T-helper 2 cell treated with Interferon-gamma antibody and Interleukin-4, amounts not matched to agents 5 μg/mL and 100 μg/mL, for 36 hours (primary cell): ENCODE results near the gene IGFALS.

Experiments used
- DNase-seq: peaks from one replicate; pipeline ENCODE4 v3.0.0; 2021; ENCODE audit warnings: low spot score
- H3K27ac Mint-ChIP-seq: one replicate; pipeline ENCODE4 v1.8.0; 2021; ENCODE audit warnings: mild to moderate bottlenecking, mixed read lengths
- H3K27me3 Mint-ChIP-seq: one replicate; pipeline ENCODE4 v1.8.0; 2021; ENCODE audit warnings: low read depth, mixed read lengths
- H3K36me3 Mint-ChIP-seq: one replicate; pipeline ENCODE4 v1.8.0; 2021; ENCODE audit warnings: low read depth, mixed read lengths
- H3K4me1 Mint-ChIP-seq: one replicate; pipeline ENCODE4 v1.8.0; 2021; ENCODE audit warnings: low read depth, mixed read lengths
- H3K4me3 Mint-ChIP-seq: one replicate; pipeline ENCODE4 v1.8.0; 2022; ENCODE audit warnings: mild to moderate bottlenecking, moderate library complexity, mixed read lengths
- H3K9me3 Mint-ChIP-seq: one replicate; pipeline ENCODE4 v1.8.0; 2021; ENCODE audit warnings: mixed read lengths

IGFALS gene

DNA sequence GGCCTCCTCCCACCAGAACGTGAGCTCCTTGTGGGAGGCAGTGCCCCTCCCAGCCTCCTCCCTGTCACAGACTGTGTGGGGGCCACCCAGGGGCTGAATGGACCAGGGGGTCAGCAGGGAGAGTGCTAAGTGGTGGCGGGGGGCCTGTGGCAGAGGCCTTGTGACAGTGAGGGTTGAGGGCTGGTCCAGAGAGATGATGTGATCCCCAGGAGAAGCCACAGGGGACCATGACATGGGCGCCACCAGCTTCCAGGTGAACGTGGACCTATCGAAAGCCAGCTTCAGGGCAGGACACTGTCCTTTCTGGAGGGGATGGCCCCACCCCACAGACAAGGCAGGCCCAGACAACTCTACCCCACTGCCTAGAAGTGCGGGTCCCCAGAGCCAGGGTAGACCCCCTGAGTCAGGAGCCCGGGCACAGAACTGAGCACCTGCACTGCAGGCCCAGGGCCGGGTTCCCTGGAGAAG lies 14.2 kb downstream of the IGFALS start:
- H3K27me3 Mint-ChIP-seq: no peaks in the 10 kb centered on the region
- H3K27ac Mint-ChIP-seq: no peak overlapping the region
- H3K4me3 Mint-ChIP-seq: no peak overlapping the region
- no peak for DNase-seq
- H3K4me1 Mint-ChIP-seq: peaks cover 4% of the 10 kb centered on the region
- no peaks in the 10 kb centered on the region for H3K9me3 Mint-ChIP-seq
- peaks cover 5% of the 10 kb centered on the region for H3K36me3 Mint-ChIP-seq

DNA sequence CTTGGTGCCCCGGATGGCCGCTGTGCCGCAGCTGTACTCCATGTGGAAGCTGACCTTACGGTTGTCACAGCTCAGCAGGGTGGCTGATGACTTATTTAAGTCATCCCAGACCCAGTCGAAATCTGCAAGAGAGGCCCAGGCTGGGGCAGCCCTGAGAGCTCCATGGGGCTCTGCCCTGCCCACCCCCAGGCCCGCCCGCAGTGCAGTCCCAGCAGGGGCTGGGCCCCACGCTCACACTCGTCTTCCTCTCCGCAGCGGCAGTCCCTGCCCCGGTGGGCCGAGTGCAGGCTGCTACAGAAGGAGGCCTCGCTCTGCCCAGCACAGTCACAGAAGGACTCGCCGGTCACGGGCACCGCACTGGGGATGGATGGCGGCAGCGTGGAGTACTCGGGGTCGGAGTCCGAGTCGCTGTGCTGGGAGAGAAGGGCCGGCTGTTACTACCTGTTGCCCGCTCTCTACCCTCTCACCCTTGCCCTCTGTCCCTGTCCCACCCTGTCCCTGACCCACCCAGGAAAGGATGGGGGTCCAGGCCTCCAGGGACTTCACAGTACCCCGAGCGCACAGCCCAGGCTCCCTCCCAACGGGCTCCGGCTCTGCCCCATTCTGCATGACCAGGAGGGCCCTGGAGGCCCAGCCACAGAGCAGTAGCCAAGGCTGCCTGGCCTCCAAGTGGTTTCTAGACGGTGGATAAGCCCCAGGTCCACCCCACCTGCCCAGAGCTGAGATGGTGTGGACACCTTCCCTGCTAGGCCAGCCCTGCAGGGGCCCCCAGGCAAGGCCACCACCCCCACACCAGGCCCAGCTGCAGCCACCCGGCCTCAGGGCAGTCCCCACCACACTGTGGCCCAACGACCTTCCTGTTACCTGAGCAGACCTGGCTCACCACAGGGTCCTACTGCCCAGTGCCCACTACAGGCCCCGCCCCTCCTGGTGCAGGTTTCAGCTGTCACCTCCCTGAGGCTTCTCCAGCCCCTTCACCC lies 15.0 kb downstream of the IGFALS start:
- DNase-seq: no peak
- H3K9me3 Mint-ChIP-seq: no peaks in the 10 kb centered on the region
- no peak overlapping the region for H3K27ac Mint-ChIP-seq

GRCh38 chr16:1777375-1778199 lies 15.9 kb downstream of the IGFALS start:
- no peaks in the 10 kb centered on the region for H3K27me3 Mint-ChIP-seq
- H3K4me1 Mint-ChIP-seq: peaks cover 4% of the 10 kb centered on the region
- DNase-seq: no peak
- H3K9me3 Mint-ChIP-seq: no peaks in the 10 kb centered on the region
- H3K4me3 Mint-ChIP-seq: no peak overlapping the region
- H3K27ac Mint-ChIP-seq: no peak overlapping the region
- peaks cover 1% of the 10 kb centered on the region for H3K36me3 Mint-ChIP-seq

More for the DNA sequence above, 15.0 kb downstream of the IGFALS start:
- no peak overlapping the region for H3K4me3 Mint-ChIP-seq
- peaks cover 3% of the 10 kb centered on the region for H3K36me3 Mint-ChIP-seq
- peaks cover 4% of the 10 kb centered on the region for H3K4me1 Mint-ChIP-seq
- H3K27me3 Mint-ChIP-seq: no peaks in the 10 kb centered on the region

DNA sequence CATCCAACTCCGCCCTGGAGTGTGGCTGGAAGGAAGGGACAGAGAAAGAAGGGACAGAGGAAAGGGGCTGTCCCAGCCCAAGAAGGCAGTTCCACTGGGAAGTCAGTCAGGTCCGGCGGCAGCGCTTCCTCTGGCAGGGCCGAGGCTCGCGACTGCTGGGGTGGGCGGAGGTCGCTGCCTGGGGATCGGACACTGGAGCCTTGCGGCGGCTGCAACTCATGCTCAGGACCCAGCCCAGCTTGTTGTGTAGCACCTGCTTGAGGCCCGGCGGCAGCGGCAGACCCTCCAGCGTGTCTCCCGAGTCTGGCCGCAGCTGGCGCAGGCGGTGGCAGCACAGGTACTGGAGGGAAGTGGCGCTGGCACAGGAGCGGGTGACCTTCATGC lies 16.5 kb downstream of the IGFALS start:
- peaks cover 6% of the 10 kb centered on the region for H3K4me1 Mint-ChIP-seq
- H3K9me3 Mint-ChIP-seq: no peaks in the 10 kb centered on the region
- no peak overlapping the region for H3K27ac Mint-ChIP-seq
- no peaks in the 10 kb centered on the region for H3K27me3 Mint-ChIP-seq
- no peak for DNase-seq
- peaks cover 6% of the 10 kb centered on the region for H3K36me3 Mint-ChIP-seq
- H3K4me3 Mint-ChIP-seq: no peak overlapping the region

DNA sequence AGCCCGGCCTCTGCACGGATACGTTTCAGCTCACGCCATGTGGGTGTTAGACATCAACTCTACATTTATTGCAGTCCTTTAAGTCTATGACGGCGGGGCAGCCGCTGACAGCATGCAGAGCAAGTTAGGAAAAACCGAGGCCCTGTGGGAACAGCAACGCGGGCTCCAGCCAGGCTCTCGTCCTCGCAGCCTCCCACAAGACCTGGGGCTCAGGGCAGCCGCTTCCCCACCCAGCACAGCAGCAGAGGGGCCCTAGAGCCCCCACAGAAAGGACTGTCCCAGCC lies 16.9 kb downstream of the IGFALS start:
- Mint-ChIP-seq H3K4me3 (no peak overlapping the region), H3K36me3 (peaks cover 9% of the 10 kb centered on the region), H3K9me3 (no peaks in the 10 kb centered on the region), H3K4me1 (peaks cover 6% of the 10 kb centered on the region), H3K27me3 (no peaks in the 10 kb centered on the region), H3K27ac (no peak overlapping the region)
- no peak for DNase-seq

- Mint-ChIP-seq H3K27ac (no peak overlapping the region), H3K4me1 (peaks cover 2% of the 10 kb centered on the region), H3K4me3 (no peak overlapping the region), H3K9me3 (no peaks in the 10 kb centered on the region), H3K27me3 (no peaks in the 10 kb centered on the region), H3K36me3 (peaks cover 9% of the 10 kb centered on the region)
- DNase-seq: no peak
Observed at GRCh38 chr16:1775846-1776671, 17.4 kb downstream of the IGFALS start.

DNA sequence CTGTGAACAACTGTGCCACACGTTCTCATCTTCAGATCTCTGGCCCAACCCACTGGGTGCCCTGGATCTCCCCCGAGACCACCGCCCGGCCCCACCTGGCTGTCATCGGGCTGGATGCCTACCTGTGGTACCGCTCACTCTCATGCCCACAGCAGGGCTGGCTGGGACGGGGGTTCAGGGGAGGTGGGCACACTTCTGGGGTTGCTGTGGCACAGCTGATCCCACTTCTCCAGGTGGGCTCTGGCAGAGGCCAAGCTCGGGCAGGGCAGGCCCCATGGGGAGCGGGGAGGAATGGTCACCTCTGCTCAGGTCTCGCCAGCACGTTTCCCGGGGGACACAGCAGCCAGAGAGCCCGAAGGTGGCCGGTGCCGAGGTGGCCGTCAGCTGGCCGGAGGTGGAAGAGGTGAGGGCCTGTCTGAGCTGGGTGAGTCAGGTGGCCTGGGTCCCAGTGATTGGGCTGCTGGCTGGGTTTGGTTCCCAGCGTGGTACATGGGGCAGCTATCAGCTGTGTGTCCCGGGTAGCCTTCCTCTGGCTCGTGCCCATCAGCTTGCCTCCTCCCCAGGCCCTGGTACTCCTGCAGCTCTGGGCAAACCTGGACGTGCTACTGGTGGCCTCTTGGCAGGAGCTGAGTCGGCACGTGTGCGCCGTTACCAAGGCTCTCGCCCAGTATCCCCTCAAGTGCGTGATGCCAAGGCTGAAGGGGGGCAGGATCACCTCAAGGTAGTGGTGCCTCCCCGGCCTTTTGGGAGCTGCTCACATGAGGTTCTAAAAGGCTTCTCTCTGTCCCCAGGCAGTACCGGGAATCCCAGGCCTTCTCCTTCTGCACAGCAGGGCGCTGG lies 18.3 kb downstream of the IGFALS start:
- Mint-ChIP-seq H3K36me3 (peaks cover 10% of the 10 kb centered on the region), H3K4me1 (peaks cover 2% of the 10 kb centered on the region), H3K27ac (no peak overlapping the region), H3K9me3 (no peaks in the 10 kb centered on the region), H3K4me3 (peak overlapping the region; percentile 40), H3K27me3 (no peaks in the 10 kb centered on the region)
- DNase-seq: no peak

DNA sequence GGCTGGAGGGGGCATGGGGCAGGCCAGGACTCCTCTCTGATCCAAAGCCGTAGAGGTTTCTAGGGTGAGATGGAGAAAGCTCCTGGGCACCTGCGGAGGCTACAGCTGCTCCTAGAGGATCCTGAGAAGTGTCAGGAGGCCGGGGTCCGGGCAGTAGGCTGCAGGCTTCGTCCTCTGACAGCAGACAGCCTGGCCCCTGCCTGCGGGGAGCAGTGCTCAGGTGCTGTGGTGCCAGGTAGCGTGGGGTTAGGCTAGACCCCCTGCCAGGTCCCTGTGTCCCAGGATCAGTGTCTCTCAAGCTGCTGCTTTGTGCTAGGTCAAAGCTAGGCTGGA lies 19.1 kb downstream of the IGFALS start:
- Mint-ChIP-seq H3K27ac (no peak overlapping the region), H3K27me3 (no peaks in the 10 kb centered on the region), H3K4me1 (peaks cover 2% of the 10 kb centered on the region), H3K36me3 (peaks cover 12% of the 10 kb centered on the region), H3K9me3 (no peaks in the 10 kb centered on the region), H3K4me3 (no peak overlapping the region)
- no peak for DNase-seq

DNA sequence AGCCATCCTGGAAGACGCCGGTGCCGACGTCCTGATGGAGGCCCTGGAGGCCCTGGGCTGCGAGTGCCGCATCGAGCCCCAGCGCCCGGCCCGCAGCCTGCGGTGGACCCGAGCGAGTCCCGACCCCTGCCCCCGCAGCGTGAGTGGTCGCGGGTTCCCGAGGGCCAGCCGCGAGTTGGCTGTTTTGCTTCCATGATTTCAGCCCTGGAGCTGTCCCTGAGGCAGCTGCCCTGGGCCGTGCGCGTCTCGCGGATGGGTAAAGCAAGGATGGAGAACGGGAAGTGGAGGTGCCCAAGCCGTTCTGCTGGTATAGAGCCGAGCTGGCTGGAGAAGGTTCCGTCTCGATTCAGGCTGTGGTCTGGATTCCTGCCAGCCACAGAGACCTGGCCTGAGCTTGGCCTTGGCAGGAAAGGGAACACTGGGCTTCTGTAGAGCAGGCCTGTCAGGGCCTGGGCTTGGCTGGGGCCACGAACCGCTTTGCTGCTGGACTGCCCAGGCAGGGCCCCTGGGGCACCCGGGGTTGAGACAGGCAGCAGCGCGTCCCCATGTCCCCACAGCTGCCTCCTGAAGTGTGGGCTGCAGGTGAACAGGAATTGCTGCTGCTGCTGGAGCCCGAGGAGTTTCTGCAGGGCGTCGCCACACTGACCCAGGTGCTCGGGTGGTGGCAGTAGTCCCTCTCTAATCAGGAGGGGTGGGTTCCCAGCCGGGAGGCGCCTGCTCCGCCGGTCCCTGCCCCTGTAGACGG lies 19.6 kb downstream of the IGFALS start:
- Mint-ChIP-seq H3K4me1 (peaks cover 2% of the 10 kb centered on the region), H3K36me3 (peaks cover 12% of the 10 kb centered on the region), H3K9me3 (no peaks in the 10 kb centered on the region), H3K4me3 (peak overlapping the region; percentile 98), H3K27ac (peak overlapping the region; percentile 60), H3K27me3 (no peaks in the 10 kb centered on the region)
- no peak for DNase-seq

- Mint-ChIP-seq H3K36me3 (peaks cover 15% of the 10 kb centered on the region), H3K4me1 (peaks cover 2% of the 10 kb centered on the region), H3K4me3 (peak within 1 kb of the TSS; percentile 98), H3K27ac (peak within 1 kb of the TSS; percentile 97), H3K27me3 (no peaks in the 10 kb centered on the region), H3K9me3 (no peaks in the 10 kb centered on the region)
- peak; percentile 82 for DNase-seq
Observed at GRCh38 chr16:1772908-1773702, 20.4 kb downstream of the IGFALS start, which contains the start of gene MRPS34. Gene MRPS34, minus strand, starts transcription at chr16:1773134. Its CDS starts 15 bp downstream, at chr16:1773119.

DNA sequence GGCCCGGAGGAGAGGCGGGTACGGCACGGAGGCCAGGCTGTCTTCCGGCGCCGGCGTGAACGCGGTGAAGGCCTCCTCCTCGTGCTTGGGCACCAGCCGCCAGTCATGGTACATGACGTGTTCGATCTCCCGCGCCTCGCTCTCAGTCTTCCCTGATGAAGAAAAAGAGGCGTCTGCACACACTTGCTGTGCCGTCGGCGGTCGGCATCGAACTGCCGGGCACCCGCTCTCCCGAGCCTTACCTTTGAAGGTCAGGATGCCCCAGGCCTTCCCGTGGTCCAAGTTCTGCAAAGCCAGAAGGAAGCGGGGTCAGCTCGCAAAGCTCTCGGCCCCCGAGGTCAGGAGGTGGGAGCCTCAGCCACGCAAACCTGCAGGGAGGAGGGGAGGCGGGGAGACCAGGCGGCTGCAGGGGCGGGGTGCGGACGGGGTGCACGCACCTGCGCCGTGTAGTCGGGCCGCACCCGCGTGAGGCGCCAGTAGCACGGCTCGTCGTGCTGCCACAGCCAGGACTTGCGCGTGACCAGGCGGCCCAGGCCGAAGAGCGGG lies 21.1 kb downstream of the IGFALS start, which contains the start of gene EME2:
Gene EME2, plus strand, starts transcription at position 449 of the 546 bp plus-strand sequence. CDS start 418 bp downstream, outside the sequence.
- H3K27me3 Mint-ChIP-seq: no peaks in the 10 kb centered on the region
- H3K27ac Mint-ChIP-seq: peak within 1 kb of the TSS; percentile 97
- H3K36me3 Mint-ChIP-seq: peaks cover 18% of the 10 kb centered on the region
- no peaks in the 10 kb centered on the region for H3K9me3 Mint-ChIP-seq
- H3K4me3 Mint-ChIP-seq: peak within 1 kb of the TSS; percentile 98
- DNase-seq: peak; percentile 45
- H3K4me1 Mint-ChIP-seq: peaks cover 2% of the 10 kb centered on the region
